ENCODE data around the gene CASKIN2.
"Not testable (repeated sequence)": the region's sequence is repeated elsewhere in the genome, so short reads cannot be mapped to it uniquely, and the experiment has no call there.

The CASKIN2 gene

DNA sequence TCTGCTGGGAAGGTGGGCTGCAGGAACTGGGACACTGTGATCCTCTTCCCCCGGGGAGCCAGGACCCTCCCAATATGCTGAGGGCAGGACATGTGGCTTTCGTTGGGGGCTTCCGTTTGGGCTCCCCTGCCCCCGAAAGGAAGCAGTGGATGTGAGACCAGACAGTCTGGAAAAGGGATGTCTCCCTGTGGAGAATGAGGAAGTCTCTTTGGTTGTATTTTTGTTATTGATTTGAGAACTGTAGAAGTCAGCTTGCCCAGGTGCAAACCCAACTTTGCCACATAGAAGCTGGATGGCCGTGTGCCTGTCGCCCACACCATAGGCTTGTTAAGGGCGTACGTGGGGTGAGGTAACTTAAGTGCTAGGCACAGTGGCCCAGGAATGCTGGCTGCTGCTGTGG lies 28.9 kb upstream of the CASKIN2 start:
- no peak for DNase-seq

DNA sequence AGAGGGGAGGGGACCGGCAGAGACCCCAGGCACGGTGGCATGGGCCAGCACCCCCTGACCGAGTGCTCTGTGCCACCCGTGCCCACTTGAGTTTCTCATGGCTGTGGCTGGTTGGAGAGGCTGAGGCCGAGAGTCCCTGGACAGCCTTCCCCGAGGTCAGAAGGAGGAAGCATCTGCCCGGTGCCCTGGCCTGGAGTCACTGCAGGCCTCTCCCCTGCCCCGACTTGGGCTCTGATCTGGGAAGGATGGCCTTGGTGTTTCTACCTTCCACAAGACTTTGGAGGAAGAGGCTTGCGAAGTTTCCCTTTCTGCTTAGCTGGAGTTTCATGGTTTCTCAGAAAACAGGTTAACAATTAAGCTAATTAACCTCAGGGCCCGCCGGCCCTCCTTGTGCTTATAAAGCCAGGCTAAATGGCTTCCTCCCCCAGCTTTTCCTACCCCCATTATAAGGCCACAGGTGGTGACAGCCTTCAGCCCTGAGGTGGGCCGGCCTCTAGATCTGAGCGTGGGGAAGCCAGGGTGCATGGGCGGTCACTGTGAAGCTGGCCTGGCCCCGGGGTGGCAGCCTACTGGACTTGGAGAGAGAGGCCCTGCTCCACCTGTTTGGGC lies 27.5 kb upstream of the CASKIN2 start:
- no peak for DNase-seq

DNA sequence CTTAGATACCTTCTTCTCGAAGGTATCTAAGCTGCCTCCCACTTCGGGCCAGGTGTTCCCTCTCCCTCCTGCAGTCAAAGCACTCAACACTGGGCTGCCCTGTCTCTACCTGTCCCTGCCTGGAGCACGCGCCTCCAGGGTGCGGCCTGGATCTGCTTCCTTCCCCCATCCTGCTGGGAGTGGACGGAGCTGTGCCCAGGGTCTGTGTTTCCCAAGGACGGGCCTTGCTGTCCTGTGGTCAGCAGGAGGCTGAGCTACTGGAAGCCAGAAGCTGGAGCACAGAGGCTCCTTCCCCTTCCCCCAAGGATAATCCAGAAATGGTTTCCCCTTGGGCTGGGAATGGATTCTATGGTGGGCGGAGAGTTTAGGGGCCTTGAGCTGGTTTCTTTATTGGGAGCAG lies 26.9 kb upstream of the CASKIN2 start:
- DNase-seq = no peak

DNA sequence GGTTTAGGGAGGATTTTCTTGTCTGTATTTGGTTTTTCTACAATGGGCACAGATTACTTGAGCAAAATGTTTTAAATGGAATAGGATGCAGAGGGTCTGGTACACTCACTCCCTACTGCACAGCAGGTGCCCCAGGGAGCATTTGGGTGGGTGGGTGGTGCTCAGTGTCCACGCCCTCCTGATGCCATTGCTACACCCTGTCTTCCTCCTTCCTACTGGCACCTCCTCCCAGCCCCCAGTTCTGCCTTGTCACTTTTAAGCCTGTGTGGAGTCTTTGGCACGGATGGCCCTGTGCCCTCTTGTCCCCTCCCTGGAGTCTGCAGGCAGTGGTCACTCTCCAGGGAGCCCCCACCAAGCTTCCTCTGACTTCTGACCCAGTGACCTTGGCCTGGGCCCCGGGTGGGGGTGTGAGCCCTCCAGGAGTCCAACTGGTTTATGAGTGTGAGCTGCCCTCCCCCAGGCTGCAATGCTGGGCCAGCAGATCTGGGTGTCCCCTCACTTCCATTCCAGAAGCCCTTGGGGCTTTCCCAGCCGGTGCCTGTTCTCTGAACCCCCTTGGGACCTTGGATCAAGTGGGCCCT lies 25.7 kb upstream of the CASKIN2 start:
- no peak for DNase-seq

DNA sequence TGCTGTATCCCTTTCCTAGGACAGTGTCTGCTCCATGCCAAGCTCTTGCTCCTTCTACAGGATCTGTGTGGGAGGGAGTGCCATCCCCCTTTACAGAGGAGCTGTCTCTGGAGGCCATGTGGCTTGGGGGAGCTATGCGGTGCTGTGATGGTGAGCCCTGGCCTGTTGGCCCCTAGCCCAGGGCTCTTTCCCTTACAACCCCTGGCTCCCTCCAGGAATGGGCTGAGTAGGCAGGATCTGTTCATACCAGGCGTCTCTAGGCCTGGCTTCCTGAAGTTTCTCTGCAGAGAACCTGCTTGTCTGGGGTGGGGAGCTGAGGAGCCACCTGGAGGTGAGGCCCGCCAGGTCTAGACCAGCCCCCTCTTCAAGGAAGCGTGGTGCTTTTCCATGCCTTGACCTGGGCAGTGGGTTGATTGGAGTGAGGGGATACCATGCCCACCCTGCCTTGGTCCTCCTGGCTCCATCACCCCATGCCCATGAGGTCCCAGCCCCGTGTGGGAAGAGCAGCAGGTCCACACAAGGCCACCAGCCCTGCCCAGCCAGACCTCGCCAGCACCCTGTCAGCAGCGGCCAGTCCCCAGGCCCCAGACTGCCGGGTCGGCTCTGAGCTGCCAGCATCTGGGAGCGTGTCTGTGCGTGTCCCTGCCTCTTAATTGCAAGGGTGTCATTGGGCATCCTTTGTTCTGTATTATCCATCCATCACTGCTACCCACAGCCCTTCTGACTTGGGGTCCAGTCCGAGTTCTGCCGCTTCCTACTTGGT lies 24.8 kb upstream of the CASKIN2 start:
- DNase-seq = no peak

DNA sequence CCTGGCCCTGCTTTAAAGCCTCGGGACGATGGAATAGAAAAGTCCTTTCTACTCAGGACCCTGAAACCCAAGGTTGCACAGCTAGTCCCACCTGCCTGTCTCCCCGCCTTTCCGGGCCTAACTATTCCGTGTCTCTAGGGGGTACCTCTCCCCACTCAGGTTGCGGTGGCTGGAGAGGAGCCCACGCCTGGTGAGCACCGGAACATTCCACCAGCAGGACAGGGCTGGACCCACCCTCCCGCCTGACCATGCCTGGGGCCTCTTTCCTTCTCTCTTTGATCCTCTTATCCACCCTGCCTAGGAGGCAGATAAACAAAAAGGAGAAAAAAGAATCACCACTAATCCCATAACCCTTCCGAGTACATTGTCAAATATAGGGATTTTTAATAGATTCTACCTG lies 21.0 kb upstream of the CASKIN2 start:
- DNase-seq = no peak

DNA sequence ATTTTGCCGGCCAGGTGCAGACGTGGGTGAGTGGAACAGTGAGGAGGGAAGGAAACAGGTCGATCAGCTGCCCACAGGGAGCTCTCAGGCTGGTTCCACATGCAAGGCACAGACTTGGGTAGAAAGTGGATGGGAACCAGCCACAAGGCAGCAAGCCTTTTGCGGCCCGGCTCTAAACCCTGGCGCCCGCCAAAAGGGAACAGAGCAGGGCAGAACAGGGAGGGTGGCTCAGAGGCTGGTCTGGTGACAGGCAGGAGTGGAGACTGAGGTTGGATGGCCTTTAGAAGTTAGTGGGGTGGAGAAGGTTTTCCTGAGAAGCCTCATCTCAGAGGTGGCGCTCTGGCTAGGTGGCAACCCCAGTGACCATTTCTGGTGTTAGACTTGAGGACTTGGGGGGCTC lies 20.5 kb upstream of the CASKIN2 start:
- no peak for DNase-seq

DNA sequence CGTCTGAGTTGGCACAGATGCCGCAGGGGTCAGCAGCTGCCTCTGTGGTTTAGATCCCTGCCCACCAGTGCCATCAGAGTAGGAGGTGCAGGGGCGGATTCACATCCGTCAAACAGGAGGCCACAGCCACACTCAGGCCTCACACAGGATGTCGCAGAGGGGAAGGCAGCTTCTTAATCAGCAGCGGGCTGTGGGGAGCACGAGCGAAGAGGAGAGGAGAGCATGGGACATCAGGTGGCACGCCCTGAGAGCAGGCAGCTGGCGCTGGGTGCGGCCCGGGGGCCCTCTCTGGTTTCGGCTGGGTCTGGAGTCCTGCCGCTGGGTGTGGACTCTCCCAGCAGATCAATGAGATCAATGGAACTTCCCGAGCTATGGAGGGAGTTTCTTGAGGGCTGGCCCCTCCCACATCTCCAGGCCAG lies 19.8 kb upstream of the CASKIN2 start:
- DNase-seq = no peak

DNA sequence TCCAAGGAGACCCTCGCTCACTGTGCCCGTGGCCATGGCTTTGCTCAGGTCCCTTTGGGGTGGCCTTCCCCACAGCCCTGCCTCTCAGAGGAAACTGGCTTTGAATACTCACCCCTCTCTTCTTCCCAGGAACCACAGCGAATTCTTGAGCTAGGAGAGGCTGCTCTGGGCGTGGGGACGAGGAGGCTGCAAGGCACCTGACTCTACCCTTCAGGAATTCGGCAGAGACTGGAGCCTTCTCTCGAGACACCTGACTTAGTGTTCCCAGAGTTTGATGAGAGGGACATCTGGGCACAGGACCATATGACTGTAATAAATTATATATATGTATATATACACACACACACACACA lies 16.4 kb upstream of the CASKIN2 start:
- no peak for DNase-seq

DNA sequence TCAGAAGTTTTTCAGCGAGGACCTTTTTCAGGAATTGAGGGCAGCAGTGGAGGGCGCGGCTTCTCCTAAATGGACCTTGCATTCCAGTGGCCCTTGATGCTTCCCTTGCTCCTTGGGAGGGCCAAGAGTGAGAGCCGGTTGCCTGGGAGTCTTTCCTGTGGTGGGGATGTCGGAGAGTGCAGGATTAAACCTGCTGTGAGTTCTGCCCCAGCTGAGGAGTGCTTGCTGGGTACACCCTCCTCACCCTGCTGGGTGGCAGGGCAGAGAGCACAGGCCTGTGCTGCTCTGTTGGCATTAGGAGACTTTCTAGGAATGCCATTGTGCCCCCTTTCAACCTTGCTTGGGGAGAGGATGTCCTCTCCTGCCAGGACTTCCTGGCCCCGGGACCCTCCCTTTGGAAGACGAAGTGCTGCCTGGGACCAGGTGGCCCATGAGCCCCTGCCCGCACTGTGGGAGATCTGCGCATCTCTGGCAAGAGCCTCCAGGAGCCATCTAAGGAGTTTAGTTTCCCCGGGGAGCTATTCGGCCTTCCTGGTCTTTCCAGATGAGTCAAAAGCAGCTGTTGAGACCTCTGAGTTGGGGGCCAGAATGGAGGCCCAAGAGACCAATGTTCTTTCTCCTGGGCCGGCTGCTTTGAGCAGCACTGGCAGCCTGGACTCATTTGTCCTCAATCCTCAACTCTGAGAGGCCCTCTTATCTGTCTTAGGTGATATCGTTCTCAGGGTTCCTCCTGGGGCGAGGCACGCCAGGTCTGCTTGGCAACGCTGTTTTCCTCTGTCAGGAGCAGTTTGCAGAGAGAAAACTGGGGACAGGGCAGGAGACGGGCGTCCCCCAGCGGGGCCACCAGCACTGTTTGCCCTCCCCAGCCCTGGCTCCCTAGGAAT lies 15.7 kb upstream of the CASKIN2 start:
- no peak for DNase-seq

DNA sequence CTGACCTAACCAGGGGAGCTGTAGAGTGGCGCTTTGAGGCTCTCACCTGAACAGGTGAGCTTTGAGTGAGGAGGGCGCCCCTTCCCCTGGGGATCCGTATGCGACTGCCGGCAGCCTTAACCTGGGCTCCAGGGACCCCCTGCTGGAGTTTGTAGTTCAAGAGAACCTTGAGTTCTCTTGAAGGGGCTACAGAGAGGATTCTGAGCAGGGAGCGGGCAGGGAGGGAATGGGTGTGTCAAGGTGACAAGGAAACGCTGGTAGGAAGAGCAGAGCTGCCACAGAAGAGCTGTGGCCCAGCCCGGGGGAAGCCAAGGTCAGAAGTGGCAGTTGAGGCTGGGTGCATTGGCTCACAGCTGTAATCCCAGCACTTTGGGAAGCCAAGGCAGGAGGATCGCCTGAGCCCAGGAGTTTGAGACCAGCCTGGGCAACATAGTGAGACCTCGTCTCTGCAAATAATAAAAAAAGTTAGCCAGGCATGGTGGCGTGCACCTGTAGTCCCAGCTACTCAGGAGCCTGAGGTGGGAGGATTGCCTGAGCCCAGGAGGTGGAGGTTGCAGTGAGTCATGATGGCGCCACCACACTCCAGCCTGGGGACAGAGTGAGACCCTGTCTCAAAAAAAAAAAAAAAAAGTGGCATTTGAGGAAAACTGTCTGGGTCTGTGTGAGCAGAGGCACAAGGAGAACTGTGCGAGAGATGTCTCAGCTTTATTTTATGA lies 11.4 kb upstream of the CASKIN2 start:
- no peak for DNase-seq

DNA sequence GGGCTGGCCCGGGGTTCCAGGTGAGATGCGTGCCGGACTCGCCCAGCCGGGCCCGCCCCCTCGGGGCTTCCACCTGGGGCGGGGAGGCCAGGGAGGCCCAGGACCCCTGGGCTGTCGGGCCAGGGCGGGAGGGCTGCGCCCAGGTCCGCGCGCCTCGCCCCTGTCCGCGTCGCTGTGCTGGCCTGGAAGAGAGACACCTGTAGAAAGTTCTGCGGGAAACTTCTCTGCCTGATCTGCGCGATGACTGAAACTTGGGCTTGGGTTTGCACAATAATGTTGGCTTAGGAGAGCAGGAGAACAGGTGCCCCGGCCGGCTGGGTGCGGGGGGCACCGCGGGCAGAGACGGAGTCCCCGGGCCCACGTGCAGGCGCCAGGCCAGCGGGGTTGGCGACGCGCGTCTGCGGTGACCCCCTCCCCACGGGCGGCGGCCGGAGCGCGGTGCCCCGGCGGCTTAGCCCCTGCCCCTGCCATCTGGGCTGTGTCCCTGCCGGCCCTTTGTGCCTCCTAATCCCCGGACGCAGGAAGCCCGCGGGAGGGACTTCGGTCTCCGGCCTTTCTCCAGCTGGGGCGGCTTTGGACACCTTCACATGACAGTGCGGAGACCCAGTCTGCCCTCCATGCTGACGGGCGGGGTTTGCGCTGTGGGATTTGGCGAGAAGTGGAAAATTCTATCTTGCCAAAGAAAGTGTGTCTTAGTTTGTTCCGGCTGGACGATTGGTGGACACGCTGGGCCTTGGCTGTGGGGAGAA lies 10.6 kb upstream of the CASKIN2 start:
- peak; percentile 46 for DNase-seq

DNA sequence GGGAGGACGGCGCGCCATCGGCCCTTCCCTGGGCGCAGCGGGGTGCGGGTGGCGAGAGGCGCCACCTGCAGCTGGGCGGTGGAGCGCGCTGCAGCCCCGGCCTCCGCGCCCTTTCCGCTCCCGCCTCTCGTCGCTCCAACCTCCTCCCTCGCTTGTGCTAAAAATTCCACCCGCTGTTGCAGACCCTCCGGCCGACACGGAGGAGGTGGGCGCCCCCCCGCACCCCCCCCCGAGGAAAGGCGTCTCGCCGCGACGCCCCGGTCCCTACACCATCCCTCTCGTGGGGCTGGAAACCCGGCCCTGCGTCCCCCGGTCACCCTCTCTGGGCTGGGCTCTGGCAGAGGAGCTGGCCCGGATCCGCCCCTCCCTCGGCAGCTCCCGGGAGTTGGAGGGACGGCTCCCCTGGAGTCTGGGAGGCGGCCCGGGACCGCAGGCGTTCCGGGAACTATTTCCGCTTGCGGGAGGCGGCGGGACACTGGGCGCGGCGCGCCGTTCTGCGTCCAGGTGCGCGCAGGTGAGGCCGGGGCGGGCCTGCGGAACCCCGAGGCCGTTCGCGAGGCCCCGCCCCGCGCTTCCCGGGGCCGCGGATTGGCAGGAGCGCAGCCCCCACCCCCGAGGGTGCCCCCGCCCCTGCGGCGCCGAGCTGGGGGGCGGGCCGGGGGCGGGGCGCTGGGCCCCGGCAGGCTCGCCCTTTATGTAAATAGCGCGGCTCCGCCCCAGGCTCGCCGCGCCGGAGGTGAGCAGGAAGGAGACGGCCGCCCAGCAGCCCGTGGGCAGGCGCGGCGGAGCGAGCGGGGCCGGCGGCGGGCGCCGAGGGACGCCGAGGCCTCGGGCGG lies 9.9 kb upstream of the CASKIN2 start, which contains the start of gene LLGL2:
Gene LLGL2 (plus strand): TSS at position 728 of the 836 bp plus-strand sequence. CDS start 17,730 bp downstream, outside the sequence.
- peak; percentile 91 for DNase-seq

DNA sequence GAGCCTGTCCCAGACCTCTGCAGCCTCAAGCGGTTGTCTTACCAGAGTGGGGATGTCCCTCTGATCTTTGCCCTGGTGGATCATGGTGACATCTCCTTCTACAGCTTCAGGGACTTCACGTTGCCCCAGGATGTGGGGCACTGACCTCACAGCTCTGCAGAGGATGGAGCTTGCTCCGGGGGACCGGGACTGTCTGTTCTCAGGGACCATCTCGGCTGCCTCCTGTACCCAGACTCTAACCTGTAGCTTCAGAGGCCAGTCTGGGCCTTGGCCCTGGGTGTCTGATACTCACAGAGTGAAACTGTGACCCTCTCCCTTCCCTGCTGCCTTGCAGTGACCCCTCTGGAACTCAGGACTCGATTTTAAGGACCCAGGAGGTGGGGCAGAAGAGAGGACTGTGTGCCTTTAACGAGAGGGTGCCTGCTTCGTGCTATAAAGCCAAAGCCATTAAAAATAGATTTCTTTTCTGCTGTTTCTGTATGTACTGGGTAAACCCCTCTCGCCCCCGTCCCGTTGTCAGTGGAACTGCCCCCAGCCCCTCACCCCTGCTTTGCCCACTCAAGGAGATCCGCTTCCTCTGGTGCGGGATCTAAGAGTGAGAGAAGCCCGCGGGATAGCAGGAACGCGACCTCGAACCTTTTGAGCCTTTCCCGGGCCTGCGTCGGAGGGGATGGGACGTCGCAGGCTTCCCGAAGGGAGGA lies 9.1 kb upstream of the CASKIN2 start:
- DNase-seq = no peak

DNA sequence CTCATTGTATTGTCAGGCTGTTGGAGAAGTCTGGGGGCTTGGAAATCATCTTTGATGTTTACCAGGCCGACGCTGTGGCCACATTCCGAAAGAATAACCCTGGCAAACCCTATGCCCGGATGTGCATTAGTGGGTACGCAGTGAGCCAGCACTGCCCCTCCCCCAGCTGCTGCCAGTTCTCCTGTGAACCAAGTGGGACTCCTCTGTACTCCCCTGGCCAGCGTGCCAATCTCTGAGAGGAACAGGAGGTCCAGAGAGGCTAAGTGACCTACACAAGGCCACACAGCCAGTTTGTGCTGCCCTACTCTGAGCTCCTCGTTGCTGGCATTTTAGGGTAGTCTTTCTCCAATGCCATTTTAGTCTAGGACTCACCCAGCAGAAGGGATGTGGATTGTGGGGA lies 8.3 kb upstream of the CASKIN2 start:
- DNase-seq = no peak

DNA sequence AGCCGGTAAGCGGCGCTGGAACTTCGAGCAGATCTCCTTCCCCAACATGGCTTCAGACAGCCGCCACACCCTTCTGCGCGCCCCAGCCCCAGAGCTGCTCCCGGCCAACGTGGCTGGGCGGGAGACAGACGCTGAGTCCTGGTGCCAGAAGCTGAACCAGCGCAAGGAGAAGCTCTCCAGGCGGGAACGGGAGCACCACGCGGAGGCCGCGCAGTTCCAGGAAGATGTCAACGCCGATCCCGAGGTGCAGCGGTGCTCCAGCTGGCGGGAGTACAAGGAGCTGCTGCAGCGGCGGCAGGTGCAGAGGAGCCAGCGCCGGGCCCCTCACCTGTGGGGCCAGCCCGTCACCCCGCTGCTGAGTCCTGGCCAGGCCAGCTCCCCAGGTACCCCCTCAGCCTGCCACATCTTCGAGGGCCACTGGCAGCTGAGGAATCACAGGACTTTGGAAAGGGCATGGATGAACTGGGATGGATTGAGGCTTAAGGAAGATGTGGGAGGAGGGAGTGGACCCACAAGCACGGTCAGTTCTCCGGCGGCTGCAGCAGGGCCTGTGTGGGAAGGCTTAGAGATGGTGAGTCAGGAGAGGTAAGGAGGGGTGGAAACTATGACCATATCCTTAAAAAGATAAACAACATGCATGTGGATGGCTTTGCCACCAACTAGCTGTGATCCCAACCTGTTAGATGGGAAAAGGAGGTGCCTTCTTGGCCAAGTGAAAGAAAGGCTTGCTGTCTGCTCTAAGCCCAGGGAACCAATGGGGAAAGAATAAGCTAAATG lies 6.8 kb upstream of the CASKIN2 start:
- DNase-seq = no peak

DNA sequence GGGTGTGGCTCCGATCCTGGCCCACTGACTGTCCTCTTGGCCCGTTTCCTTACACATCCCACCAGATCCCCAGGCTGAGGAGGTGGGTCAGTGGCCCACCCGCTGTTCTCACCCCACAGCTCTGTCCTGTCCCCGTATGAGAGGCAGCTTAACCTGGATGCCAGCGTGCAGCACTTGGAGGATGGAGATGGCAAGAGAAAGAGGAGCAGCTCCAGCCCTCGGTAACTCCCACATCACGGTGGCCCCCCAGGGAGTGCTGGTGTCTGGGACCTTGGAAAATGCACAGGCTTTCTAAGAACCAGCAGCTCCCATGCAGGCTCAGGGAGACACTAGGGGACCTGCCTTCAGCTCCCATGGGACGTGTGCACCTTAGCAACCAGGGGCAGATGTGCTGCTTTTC lies 6.0 kb upstream of the CASKIN2 start:
- DNase-seq = no peak

DNA sequence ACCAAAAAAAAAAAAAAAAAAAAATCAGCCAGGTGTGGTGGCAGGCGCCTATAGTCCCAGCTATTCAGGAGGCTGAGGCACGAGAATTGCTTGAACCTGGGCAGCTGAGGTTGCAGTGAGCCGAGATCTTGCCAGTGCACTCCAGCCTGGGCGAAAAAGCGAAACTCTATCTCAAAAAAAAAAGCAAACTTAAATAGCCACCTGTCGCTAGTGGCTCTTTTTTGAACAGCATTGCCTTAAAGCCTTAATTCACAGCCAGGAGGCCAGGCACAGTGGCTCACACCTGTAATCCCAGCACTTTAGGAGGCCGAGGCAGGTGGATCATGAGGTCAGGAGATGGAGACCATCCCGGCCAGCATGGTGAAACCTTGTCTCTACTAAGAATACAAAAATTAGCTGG lies 5.1 kb upstream of the CASKIN2 start:
- not testable (repeated sequence) for DNase-seq

DNA sequence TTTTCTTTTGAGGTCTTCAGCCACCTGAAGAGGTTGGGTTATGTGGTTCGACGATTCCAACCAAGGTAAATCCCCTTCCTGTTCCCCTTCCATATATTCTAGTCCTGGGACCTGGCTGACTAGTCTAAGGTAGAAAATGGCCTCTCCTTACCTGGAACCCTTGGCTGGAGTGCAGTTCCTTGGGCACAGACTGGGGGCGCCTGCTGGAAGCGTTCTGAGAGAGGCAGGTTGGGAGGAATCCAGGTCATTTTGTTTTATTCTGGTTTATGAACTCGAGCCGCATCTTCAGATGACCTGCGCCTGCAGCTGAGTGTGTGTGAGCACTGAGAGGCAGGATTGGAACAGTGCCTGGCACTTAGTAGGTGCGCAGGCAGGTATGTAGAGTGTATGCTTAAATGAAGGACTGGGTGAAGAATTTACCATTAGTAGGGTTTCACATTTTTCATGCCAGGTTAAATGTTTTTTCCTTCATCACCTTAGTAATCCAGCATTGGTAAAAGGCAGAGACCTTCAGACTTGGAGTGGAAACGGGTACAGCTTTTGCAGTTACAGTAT lies 3.7 kb upstream of the CASKIN2 start:
- DNase-seq = no peak

Measured in COR-L47 (cell line).